Liver (tissue), 9 donors: ENCODE measurements around the gene GSTP1. TPM values are rescaled to one million over a fixed set of nuclear protein-coding genes. Genes with fewer than 3 reads are reported as not detected.
A peak's percentile ranks its signal among the peaks of the same experiment; 100 is the strongest.

Experiments
- DNase-seq: peaks from one replicate; pipeline ENCODE4 v3.0.0-alpha.2; 2017; ENCODE audit warnings: low spot score
- H3K27ac ChIP-seq, 2 donors: one replicate each; pipeline ENCODE4 v1.7.0; 2013; ENCODE audit warnings: inconsistent platforms in 2 of 2, low read length in 2 of 2, control low read depth in 1 of 2, low read depth in 1 of 2, mild to moderate bottlenecking in 1 of 2
- H3K27me3 ChIP-seq, 4 donors: one replicate each; pipeline versions ENCODE4 v1.6.1 to v1.7.0; 2013; ENCODE audit warnings: low read length in 3 of 4, inconsistent platforms in 1 of 4, mild to moderate bottlenecking in 1 of 4, moderate library complexity in 1 of 4; ENCODE audit not compliant: control insufficient read depth in 4 of 4, insufficient read depth in 4 of 4
- H3K36me3 ChIP-seq, 4 donors: one replicate each; pipeline versions ENCODE4 v1.6.1 to v1.7.0; 2013; ENCODE audit warnings: low read length in 3 of 4, mild to moderate bottlenecking in 3 of 4, low read depth in 1 of 4, moderate library complexity in 1 of 4; ENCODE audit not compliant: control insufficient read depth in 4 of 4, insufficient read depth in 3 of 4
- H3K4me1 ChIP-seq, 4 donors: one replicate each; pipeline versions ENCODE4 v1.6.1 to v1.7.0; 2013; ENCODE audit warnings: low read length in 3 of 4, mild to moderate bottlenecking in 3 of 4, moderate library complexity in 1 of 4; ENCODE audit not compliant: control insufficient read depth in 4 of 4, insufficient read depth in 4 of 4
- H3K4me3 ChIP-seq, 3 donors: one replicate each; pipeline versions ENCODE4 v1.6.1 to v1.7.0; 2013; ENCODE audit warnings: low read length in 3 of 3, control low read depth in 1 of 3, low read depth in 1 of 3, mild to moderate bottlenecking in 1 of 3
- H3K9ac ChIP-seq, 2 donors: one replicate each; pipeline ENCODE4 v1.7.0; 2013; ENCODE audit warnings: low read length in 2 of 2, mild to moderate bottlenecking in 2 of 2, moderate library complexity in 2 of 2, control low read depth in 1 of 2, low read depth in 1 of 2
- H3K9me3 ChIP-seq, 4 donors: one replicate each; pipeline versions ENCODE4 v1.6.1 to v1.7.0; 2013; ENCODE audit warnings: low read length in 3 of 4; ENCODE audit not compliant: control insufficient read depth in 4 of 4
- EGR1 ChIP-seq, 2 donors: IDR thresholded peaks; 2 replicates each; pipeline ENCODE4 v1.6.1; 2016 to 2018; ENCODE audit warnings: antibody characterized with exemption in 2 of 2, low read depth in 2 of 2
- FOXA2 ChIP-seq: IDR thresholded peaks from 2 replicates; pipeline ENCODE4 v1.6.1; 2016; ENCODE audit warnings: antibody characterized with exemption
- GABPA ChIP-seq, 2 donors: IDR thresholded peaks in 1 of 2; conservative IDR thresholded peaks in 1 of 2; 2 replicates each; pipeline ENCODE4 v1.6.1; 2016; ENCODE audit warnings: antibody characterized with exemption in 2 of 2, mild to moderate bottlenecking in 1 of 2, moderate library complexity in 1 of 2
- HNF4A ChIP-seq, 2 donors: conservative IDR thresholded peaks; 2 replicates each; pipeline ENCODE4 v1.6.1; 2016; ENCODE audit warnings: antibody characterized with exemption in 2 of 2, mild to moderate bottlenecking in 2 of 2
- HNF4G ChIP-seq: IDR thresholded peaks from 2 replicates; pipeline ENCODE4 v1.6.1; 2016; ENCODE audit warnings: antibody characterized with exemption
- JUND ChIP-seq, 2 donors: IDR thresholded peaks; 2 replicates each; pipeline ENCODE4 v1.6.1; 2016; ENCODE audit warnings: antibody characterized with exemption in 2 of 2
- NR2F2 ChIP-seq: IDR thresholded peaks from 2 replicates; pipeline ENCODE4 v1.6.1; 2016; ENCODE audit warnings: antibody characterized with exemption
- RAD21 ChIP-seq, 2 donors: IDR thresholded peaks; 2 replicates each; pipeline ENCODE4 v1.6.1; 2016; ENCODE audit warnings: antibody characterized with exemption in 2 of 2, mild to moderate bottlenecking in 2 of 2
- RXRA ChIP-seq, 2 donors: IDR thresholded peaks; 2 replicates each; pipeline ENCODE4 v1.6.1; 2017 to 2018; ENCODE audit warnings: antibody characterized with exemption in 2 of 2, mild to moderate bottlenecking in 1 of 2
- SP1 ChIP-seq: IDR thresholded peaks from 2 replicates; pipeline ENCODE4 v1.6.1; 2018; ENCODE audit warnings: antibody characterized with exemption, mild to moderate bottlenecking
- TAF1 ChIP-seq: conservative IDR thresholded peaks from 2 replicates; pipeline ENCODE4 v1.6.1; 2016; ENCODE audit warnings: antibody characterized with exemption, mild to moderate bottlenecking
- YY1 ChIP-seq: IDR thresholded peaks from 2 replicates; pipeline ENCODE4 v1.6.1; 2016; ENCODE audit warnings: antibody characterized with exemption, mild to moderate bottlenecking
- WGBS: extraction: QIAGEN DNeasy Blood & Tissue Kit; methylation state at CpG from one replicate; pipeline ENCODE4 v1.1.7; 2013; 5-methylcytosine and 5-hydroxymethylcytosine counted together
- polyA plus RNA-seq, 2 donors: library from polyadenylated mRNA; stranded (reverse) in 1 of 2; unstranded in 1 of 2; fragments of 200-250 nt in 1 of 2; fragments of >200 nt in 1 of 2; fragmentation: Nextera tagmentation in 1 of 2; extraction: Ambion mirVana in 1 of 2; gene quantifications; one replicate each; pipeline versions ENCODE4 v1.2.1 to v1.2.3, GENCODE V29; 2013 to 2015
- total RNA-seq, 2 donors: library from RNA; depleted of rRNA; stranded (reverse); fragments of >200 nt; gene quantifications; one replicate each; pipeline ENCODE4 v1.2.3, GENCODE V29; 2014
- TF ChIP-seq, protein P1 (sequence below): fragments of 150-350 bp; IDR thresholded peaks from 2 replicates; pipeline ENCODE4 v1.5.1; 2017; ENCODE audit warnings: improper control_type of control experiment, low read depth, low read length; ENCODE audit not compliant: missing input control
- TF ChIP-seq, protein P2 (sequence below): IDR thresholded peaks from 2 replicates; pipeline ENCODE4 v1.6.1; 2016; ENCODE audit warnings: antibody characterized with exemption
- TF ChIP-seq, protein P3 (sequence below): IDR thresholded peaks from 2 replicates; pipeline ENCODE4 v1.6.1; 2016; ENCODE audit warnings: antibody characterized with exemption
- TF ChIP-seq, protein P4 (sequence below): IDR thresholded peaks from 2 replicates; pipeline ENCODE4 v1.6.1; 2016; ENCODE audit warnings: antibody characterized with exemption, mild to moderate bottlenecking
- TF ChIP-seq, protein P5 (sequence below): IDR thresholded peaks from 2 replicates; pipeline ENCODE4 v1.6.1; 2016; ENCODE audit warnings: antibody characterized with exemption
- donor health status: healthy.
- donor health status: healthy.
- donor health status: healthy.
- donor health status: healthy.
- donor health status: healthy.

Gene GSTP1
- total and polyA plus RNA-seq, 4 donors = 25.6 to 228 (median 44.8) TPM

DNA sequence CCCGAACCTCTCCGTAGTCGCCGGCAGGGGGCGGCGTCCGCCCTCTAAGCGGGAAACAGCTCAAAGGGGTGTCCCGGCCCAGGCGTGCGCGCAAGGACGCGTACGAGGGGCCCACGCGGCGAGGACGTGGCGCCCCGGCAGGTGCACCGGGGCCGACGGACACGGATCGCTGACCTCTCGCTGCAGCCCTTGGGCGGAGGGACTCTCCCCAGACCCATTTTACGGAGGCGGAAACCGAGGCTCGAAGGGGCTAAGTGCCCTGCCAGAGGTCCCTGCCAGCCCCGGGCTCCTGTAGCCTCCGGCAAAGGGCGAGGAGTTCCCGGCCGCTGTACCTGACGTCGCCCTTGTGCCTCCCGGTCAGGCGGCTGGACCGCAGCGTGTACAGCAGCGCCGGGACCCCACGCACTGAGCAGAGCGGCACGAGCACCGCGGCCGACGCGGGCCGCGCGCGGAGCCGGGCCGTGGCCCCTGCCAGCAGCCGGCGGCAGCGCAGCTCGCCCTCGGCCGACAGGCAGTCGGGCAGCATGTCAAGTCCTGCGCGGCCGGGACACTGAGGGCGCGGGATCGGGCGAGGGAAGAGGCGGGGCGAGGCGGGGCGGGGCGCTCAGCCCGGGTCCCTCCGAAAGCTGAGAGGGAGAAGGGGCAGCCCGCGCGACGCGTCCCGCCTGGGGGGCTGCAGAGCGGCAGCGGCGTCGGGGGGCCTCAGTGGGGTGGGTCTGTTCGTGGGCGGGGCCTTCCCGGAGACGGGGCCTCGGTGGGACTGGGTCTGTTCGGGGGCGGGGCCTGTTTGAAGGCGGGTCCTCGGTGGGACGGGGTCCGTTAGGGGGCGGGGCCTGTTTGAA is 46.0 kb downstream of the GSTP1 start, which contains the start of gene NUDT8:
TSS of gene NUDT8 (minus strand) at position 552 of the 842 bp plus-strand sequence. CDS start at position 526, 26 bp downstream.
- Histone ChIP-seq H3K4me3 (peak within 1 kb of the TSS; percentile 67 to 71 (median 67)), H3K36me3 (peaks cover 0 to 5% (median 2%) of the 10 kb centered on the region in 4 donors), H3K9me3 (no peaks in the 10 kb centered on the region), H3K27ac (peak within 1 kb of the TSS; percentile 81 to 93), H3K9ac (peak within 1 kb of the TSS in 1 of 2 donors; percentile 59), H3K4me1 (peaks cover 13 to 47% (median 37%) of the 10 kb centered on the region in 4 donors), H3K27me3 (no peaks in the 10 kb centered on the region)
- WGBS = under 1% methylated on average over 102 of the region's 102 CpGs
- TF ChIP-seq YY1 (peak; percentile 19), GABPA (IDR thresholded peaks at IDR 0.05 in 1 of 2, conservative IDR thresholded peaks at IDR 0.05 in 1 of 2) (no peak), RAD21 (IDR thresholded peaks at IDR 0.05) (peak; percentile 83 to 88)
- TF ChIP-seq, protein P1, sequence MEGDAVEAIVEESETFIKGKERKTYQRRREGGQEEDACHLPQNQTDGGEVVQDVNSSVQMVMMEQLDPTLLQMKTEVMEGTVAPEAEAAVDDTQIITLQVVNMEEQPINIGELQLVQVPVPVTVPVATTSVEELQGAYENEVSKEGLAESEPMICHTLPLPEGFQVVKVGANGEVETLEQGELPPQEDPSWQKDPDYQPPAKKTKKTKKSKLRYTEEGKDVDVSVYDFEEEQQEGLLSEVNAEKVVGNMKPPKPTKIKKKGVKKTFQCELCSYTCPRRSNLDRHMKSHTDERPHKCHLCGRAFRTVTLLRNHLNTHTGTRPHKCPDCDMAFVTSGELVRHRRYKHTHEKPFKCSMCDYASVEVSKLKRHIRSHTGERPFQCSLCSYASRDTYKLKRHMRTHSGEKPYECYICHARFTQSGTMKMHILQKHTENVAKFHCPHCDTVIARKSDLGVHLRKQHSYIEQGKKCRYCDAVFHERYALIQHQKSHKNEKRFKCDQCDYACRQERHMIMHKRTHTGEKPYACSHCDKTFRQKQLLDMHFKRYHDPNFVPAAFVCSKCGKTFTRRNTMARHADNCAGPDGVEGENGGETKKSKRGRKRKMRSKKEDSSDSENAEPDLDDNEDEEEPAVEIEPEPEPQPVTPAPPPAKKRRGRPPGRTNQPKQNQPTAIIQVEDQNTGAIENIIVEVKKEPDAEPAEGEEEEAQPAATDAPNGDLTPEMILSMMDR = peak; percentile 81
- peak; percentile 83 for DNase-seq

DNA sequence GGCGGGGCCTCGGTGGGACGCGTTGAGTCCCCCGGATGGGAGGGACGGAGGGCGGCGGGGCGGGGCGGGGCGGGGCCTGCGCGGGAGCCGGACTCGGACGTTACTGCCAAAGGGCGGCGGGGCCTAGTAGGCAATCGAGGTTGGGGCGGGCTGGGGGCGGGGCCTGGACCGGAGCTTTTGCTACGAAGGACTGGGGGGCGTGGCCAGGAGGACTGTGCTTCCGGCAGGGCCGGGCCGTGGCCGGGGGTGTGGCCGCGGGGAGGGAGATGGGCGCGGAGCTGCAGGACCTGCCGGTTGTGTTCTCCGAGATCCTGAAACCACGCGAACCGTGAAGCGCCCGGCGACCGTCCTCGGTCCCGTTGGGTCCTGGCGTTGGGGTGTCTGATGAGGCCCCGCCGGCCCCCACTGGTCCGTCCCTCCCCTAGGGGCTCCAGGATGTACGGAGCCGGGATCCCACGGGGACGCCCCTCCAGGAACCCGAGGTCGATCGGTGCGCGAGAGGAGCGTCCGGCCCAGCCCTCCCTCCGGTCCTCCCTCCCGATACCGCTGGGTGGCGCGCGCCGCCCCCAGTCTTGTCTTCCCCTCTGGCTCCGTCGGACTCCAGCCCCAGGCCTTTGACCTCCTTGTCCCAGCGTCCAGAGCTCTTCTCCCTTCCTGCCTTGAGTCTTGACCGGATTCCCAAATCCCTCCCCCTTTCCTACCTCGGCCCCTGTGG is 46.8 kb downstream of the GSTP1 start:
- 1% methylated on average over 70 of the region's 70 CpGs for WGBS
- H3K4me1 ChIP-seq = peaks cover 13 to 47% (median 37%) of the 10 kb centered on the region in 4 donors
- TF ChIP-seq RAD21 (IDR thresholded peaks at IDR 0.05) (peak; percentile 70 to 71), HNF4A (conservative IDR thresholded peaks at IDR 0.05) (peak; percentile 80 to 86), FOXA2 (no peak), NR2F2 (peak; percentile 54), SP1 (peak; percentile 65), EGR1 (IDR thresholded peaks at IDR 0.05; ENCODE audit: low read depth in 2 of 2) (no peak), JUND (IDR thresholded peaks at IDR 0.05) (no peak), RXRA (IDR thresholded peaks at IDR 0.05) (peak; percentile 70), GABPA (IDR thresholded peaks at IDR 0.05 in 1 of 2, conservative IDR thresholded peaks at IDR 0.05 in 1 of 2) (peak in 1 of 2 donors; percentile 74), YY1 (peak; percentile 29), TAF1 (no peak), HNF4G (peak; percentile 55)
- TF ChIP-seq, protein P2, sequence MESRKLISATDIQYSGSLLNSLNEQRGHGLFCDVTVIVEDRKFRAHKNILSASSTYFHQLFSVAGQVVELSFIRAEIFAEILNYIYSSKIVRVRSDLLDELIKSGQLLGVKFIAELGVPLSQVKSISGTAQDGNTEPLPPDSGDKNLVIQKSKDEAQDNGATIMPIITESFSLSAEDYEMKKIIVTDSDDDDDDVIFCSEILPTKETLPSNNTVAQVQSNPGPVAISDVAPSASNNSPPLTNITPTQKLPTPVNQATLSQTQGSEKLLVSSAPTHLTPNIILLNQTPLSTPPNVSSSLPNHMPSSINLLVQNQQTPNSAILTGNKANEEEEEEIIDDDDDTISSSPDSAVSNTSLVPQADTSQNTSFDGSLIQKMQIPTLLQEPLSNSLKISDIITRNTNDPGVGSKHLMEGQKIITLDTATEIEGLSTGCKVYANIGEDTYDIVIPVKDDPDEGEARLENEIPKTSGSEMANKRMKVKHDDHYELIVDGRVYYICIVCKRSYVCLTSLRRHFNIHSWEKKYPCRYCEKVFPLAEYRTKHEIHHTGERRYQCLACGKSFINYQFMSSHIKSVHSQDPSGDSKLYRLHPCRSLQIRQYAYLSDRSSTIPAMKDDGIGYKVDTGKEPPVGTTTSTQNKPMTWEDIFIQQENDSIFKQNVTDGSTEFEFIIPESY = no peak
- TF ChIP-seq, protein P3, sequence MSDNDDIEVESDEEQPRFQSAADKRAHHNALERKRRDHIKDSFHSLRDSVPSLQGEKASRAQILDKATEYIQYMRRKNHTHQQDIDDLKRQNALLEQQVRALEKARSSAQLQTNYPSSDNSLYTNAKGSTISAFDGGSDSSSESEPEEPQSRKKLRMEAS = no peak
- TF ChIP-seq, protein P1 = peak; percentile 64
- TF ChIP-seq, protein P4, sequence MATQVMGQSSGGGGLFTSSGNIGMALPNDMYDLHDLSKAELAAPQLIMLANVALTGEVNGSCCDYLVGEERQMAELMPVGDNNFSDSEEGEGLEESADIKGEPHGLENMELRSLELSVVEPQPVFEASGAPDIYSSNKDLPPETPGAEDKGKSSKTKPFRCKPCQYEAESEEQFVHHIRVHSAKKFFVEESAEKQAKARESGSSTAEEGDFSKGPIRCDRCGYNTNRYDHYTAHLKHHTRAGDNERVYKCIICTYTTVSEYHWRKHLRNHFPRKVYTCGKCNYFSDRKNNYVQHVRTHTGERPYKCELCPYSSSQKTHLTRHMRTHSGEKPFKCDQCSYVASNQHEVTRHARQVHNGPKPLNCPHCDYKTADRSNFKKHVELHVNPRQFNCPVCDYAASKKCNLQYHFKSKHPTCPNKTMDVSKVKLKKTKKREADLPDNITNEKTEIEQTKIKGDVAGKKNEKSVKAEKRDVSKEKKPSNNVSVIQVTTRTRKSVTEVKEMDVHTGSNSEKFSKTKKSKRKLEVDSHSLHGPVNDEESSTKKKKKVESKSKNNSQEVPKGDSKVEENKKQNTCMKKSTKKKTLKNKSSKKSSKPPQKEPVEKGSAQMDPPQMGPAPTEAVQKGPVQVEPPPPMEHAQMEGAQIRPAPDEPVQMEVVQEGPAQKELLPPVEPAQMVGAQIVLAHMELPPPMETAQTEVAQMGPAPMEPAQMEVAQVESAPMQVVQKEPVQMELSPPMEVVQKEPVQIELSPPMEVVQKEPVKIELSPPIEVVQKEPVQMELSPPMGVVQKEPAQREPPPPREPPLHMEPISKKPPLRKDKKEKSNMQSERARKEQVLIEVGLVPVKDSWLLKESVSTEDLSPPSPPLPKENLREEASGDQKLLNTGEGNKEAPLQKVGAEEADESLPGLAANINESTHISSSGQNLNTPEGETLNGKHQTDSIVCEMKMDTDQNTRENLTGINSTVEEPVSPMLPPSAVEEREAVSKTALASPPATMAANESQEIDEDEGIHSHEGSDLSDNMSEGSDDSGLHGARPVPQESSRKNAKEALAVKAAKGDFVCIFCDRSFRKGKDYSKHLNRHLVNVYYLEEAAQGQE = peak; percentile 47
- TF ChIP-seq, protein P5, sequence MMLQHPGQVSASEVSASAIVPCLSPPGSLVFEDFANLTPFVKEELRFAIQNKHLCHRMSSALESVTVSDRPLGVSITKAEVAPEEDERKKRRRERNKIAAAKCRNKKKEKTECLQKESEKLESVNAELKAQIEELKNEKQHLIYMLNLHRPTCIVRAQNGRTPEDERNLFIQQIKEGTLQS = no peak

More for the DNA sequence above, 46.8 kb downstream of the GSTP1 start:
- Histone ChIP-seq H3K9ac (peak overlapping the region in 1 of 2 donors; percentile 43), H3K4me3 (peak overlapping the region; percentile 67 to 71 (median 67)), H3K27ac (peak overlapping the region; percentile 81 to 93), H3K9me3 (no peaks in the 10 kb centered on the region), H3K27me3 (no peaks in the 10 kb centered on the region), H3K36me3 (peaks cover 0 to 5% (median 2%) of the 10 kb centered on the region in 4 donors)
- peak; percentile 100 for DNase-seq
